EH (cell line): ENCODE measurements around the gene MAP3K6.

Experiments
- DNase-seq: peaks from one replicate; pipeline ENCODE4 v3.0.0-alpha.2; 2015; ENCODE audit warnings: low read depth

The MAP3K6 gene

GRCh38 chr1:27356619-27357280 lies 10.0 kb downstream of the MAP3K6 start:
- no peak for DNase-seq

- DNase-seq = no peak
Measured at GRCh38 chr1:27356277-27356618, 10.5 kb downstream of the MAP3K6 start.

- DNase-seq = no peak
Measured at GRCh38 chr1:27355683-27356082, 11.1 kb downstream of the MAP3K6 start.

- DNase-seq = no peak
Measured at GRCh38 chr1:27353629-27354028, 13.1 kb downstream of the MAP3K6 start.

GRCh38 chr1:27353166-27353565 lies 13.6 kb downstream of the MAP3K6 start:
- DNase-seq = no peak

- no peak for DNase-seq
Measured at GRCh38 chr1:27351541-27352107, 15.1 kb downstream of the MAP3K6 start.

GRCh38 chr1:27350663-27351540 lies 15.9 kb downstream of the MAP3K6 start:
- no peak for DNase-seq

- DNase-seq = peak; percentile 71
Measured at GRCh38 chr1:27349784-27350662, 16.7 kb downstream of the MAP3K6 start.

- DNase-seq = peak; percentile 40
Measured at GRCh38 chr1:27348861-27349783, 17.6 kb downstream of the MAP3K6 start.

- DNase-seq = peak; percentile 36
Measured at GRCh38 chr1:27346991-27347624, 19.7 kb downstream of the MAP3K6 start.

GRCh38 chr1:27346357-27346756 lies 20.4 kb downstream of the MAP3K6 start:
- DNase-seq = no peak

GRCh38 chr1:27345272-27345671 lies 21.5 kb downstream of the MAP3K6 start:
- DNase-seq = no peak

GRCh38 chr1:27343639-27344025 lies 23.1 kb downstream of the MAP3K6 start:
- no peak for DNase-seq

- no peak for DNase-seq
Measured at GRCh38 chr1:27342778-27343638, 23.8 kb downstream of the MAP3K6 start.

GRCh38 chr1:27342391-27342777 lies 24.4 kb downstream of the MAP3K6 start:
- DNase-seq = no peak

- peak; percentile 75 for DNase-seq
Measured at GRCh38 chr1:27341525-27342252, 25.1 kb downstream of the MAP3K6 start, which contains the start of gene SYTL1. SYTL1 (plus strand) TSS chr1:27342022; CDS start chr1:27345335, 3,313 bp downstream.

- DNase-seq = no peak
Measured at GRCh38 chr1:27339213-27339612, 27.5 kb downstream of the MAP3K6 start.

GRCh38 chr1:27338751-27339150 lies 28.0 kb downstream of the MAP3K6 start:
- DNase-seq = no peak

GRCh38 chr1:27336756-27337155 lies 30.0 kb downstream of the MAP3K6 start:
- no peak for DNase-seq
